Measurements from ENCODE around the gene KCNJ6.

- TF ChIP-seq CTCF (IDR thresholded peaks at IDR 0.05) (no peak), POLR2A (IDR thresholded peaks at IDR 0.05) (no peak)
These were observed 78.9 kb downstream of the KCNJ6 start for GRCh38 chr21:37837381-37837780.

Measured in testis (tissue), 2 donors.